GM19193 (cell line): Measurements from ENCODE around the gene SOX18.

Experiments used
- POLR2A ChIP-seq: IDR thresholded peaks from 4 replicates; pipeline ENCODE4 v1.6.1; 2011; ENCODE audit not compliant: insufficient read depth, insufficient read length; ENCODE audit errors: extremely low read depth

Gene SOX18

DNA sequence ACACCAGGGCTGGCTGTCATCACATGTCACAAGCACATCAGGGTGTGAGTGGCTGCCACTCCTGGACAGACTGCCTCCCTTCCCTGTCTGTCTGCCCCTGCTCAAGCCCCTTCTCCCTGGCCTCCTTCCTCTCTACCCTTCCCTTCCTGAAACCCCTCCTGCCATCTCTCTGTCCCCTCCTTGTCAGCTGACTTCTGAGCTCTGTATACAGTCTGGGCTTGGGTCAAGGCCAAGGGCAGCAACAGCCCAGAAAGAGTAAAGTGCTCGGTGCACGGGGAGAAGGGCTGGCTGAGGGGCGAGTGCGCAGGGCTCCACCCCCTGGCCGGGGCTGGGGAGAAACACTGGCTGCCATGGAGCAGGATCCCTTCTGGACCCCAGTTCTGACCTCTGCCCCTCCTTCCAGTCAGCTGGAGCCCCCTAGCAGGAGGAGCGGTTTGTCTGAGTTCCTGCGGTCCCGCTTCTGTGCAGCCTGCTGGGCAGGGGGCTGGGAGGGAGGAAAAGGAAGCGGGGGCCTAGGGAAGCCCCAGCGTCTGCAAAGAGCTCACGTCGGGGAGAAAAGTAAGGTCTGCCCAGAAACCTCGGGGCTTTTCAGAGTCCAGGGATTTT is 32.8 kb upstream of the SOX18 start:
- no peak for TF ChIP-seq POLR2A

DNA sequence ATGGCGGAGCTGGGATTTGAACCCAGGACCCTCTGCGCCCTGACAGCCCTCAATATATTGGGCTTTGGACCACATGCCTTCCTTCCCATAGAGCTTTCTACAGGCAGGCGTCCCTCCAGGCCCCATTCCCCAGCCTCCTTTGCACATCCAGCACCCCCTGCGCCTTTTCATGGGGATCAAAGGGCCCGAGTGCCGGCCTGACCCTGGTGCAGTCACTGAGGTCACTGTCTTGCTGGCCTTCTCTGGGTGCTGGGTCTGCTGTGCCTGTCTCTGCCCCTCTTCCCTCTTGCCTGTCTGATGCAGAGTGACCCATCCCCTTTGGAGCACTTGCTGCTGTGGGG is 32.2 kb upstream of the SOX18 start:
- no peak for TF ChIP-seq POLR2A

- TF ChIP-seq POLR2A, result no peak
Observed at GRCh38 chr20:64080813-64081623, 31.6 kb upstream of the SOX18 start.

- no peak for TF ChIP-seq POLR2A
Observed at GRCh38 chr20:64080013-64080812, 30.8 kb upstream of the SOX18 start, which contains the start of gene OPRL1. Gene OPRL1, plus strand, starts transcription at chr20:64080082. Its CDS starts 12,639 bp downstream, at chr20:64092721.

- peak; percentile 46 for TF ChIP-seq POLR2A
Observed at GRCh38 chr20:64079273-64080012, 30.0 kb upstream of the SOX18 start, which contains the start of gene RGS19. Gene RGS19, minus strand, starts transcription at chr20:64079518. Its CDS starts 2,632 bp downstream, at chr20:64076886.

DNA sequence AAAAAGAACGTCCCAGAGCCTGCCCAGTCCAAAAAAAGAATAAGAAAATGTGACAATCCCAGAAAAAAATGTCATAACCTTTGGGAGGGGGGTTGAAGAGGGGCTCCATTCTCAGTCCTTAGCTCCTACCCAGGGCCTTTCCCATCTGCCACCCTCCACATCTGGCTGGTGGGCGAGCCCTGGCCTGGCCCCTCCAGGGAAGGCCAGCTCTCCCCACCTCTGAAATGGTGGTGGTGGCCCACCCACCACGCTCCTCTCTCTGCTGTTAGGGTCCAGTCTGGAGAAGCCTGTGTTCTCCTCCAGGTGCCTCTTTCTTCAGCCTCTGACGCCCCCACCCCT is 29.5 kb upstream of the SOX18 start:
- no peak for TF ChIP-seq POLR2A

DNA sequence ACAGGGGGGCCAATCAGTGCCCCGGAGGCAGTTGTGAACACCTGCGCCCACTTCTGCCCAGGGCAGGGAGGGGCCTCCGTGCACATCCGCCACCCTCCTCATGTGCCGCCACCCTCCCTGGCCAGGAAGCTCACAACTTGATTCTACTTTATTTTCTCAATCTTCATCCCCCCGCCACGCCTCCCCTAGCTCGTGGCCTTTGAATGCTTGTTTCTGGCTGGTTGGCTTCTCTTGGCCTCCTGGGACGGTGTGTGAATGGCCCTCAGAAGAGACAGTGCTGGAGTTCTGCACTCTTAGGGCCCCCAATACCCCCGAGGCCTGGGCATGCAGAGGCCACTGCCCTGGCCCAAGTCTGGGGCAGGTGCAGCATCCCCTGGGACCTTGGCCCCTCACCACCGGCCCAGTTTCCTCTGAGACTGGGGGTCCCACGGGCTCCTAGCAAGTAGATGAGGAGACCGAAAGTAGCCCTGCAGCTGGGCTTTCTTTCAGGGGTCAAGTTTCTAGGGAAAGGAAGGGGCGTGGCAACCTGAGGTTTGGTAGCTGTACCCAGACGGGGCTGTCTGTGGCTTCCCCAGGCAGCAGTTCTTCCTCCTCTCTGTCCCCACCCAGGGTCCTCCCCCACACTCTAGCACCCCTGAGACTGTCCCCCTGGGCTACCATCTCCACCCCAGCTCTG is 28.6 kb upstream of the SOX18 start:
- no peak for TF ChIP-seq POLR2A

GRCh38 chr20:64077541-64077875 is 28.1 kb upstream of the SOX18 start:
- TF ChIP-seq POLR2A, result no peak

DNA sequence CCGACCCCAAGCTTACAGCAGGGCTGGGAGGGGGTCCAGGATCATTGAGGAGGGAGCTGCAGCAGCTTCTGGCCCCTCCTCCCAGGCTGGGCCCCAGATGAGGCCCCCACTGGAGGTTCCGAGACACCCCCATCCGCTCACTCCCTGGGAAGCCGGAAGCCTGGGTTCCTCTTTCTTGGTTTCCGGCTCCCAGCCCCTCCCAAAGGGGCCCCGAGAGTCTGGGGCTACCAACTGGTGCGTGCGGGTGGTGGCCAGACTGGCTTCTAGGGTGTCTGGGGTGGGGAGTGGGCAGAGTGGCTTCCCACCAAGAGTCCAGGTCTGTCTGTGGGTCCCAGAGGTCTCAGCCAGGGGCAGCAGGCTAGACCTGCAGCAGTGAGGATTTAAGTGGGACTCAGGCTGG is 27.7 kb upstream of the SOX18 start:
- peak; percentile 23 for TF ChIP-seq POLR2A

DNA sequence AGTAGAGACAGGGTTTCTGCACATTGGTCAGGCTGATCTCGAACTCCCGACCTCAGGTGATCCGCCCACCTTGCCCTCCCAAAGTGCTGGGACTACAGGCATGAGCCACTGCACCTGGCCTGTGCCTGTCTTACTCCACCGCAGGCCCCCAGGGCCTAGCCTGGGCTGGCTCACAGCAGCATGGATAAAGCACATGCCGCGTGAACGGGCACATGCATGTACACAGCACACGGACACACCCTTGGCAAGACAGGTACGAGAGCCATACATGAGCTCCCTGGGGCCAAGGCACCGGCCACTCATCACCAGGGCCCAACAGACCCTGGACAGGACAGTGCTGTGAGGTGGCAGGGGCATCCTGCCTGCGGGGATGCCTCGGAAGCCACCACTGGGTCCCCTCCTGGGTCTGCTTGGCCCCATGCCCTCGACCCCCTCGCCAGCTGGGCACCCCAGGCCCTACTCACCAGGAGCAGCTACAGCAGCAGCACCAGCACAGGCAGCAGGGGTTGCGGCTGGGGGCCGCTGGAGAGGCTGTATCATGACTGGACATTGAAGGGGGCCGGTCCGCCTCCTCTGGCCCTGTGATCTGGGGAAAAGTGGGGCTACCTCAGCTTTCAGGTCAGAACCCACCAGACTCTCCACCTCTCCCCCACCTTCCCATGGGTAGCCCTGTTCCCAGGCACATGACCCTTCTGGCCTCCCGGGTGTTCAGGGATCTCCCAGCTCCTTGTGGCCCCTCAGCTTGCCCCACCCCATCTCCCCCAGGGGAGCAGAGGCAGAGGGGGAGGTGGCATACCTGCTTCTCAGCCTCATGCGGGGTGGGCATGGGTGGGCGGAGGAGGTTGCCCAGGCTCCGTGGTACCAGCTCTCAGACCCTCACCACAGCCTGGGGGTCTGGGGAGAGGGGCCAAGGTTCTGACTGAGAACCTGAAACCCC is 26.9 kb upstream of the SOX18 start:
- TF ChIP-seq POLR2A, result no peak

DNA sequence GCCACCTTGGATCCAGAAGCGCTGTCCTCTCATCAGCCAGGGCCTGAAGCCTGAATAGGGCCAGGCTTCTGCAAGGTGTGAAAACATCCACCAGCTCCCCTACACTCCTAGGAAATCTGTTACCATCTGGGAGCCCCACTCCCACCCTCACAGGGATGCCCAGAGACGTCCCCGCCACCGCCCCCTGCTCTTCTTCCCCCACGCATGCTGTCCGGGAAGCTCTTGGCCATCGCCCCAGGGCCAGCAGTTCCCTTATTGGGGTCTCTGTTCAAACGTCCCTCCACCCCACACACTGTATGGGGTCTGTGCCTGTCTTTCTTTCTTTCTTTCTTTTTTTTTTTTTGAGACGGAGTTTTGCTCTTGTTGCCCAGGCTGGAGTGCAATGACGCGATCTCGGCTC is 26.1 kb upstream of the SOX18 start:
- no peak for TF ChIP-seq POLR2A

DNA sequence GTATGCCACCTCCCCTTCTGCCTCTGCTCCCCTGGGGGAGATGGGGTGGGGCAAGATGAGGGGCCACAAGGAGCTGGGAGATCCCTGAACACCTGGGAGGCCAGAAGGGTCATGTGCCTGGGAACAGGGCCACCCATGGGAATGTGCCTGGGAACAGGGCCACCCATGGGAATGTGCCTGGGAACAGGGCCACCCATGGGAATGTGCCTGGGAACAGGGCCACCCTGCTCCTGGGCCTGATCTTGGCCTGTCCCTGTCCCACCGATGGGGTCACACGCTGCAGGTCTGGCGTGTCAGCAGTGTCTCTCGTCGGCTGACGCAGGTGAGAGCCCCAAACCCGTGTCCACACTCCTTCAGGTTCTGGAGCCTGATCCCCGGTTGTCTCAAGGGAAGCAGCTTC is 25.5 kb upstream of the SOX18 start:
- TF ChIP-seq POLR2A, result no peak

DNA sequence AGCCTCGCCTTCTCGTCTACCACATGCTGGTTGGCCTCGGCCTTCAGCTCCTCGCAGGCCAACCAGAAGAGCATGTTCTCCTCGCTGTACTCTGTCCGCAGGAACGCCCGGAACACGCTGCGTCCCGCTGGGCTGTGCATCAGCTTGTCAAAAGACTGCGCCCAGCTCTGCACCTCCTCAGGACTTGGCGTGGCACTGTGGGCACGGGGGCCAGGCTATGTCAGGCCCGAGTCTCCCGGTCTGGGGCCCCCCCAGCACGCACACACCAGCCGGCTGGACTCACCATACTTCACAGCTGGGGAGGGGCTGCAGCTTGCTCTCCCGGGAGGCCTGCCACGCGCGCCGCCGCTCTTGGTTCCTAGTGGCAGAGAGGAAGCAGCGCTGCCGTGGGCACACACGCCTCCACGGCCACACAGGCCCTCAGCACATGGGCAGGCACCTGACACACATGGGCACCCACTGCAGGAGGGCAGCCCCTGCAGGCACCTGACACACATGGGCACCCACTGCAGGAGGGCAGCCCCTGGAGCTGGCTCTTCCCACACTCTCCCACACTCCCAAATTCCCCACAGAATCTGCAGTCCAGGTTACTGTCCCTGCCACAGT is 24.8 kb upstream of the SOX18 start:
- TF ChIP-seq POLR2A, result no peak
